Keratinocyte (primary cell): ENCODE measurements around the gene KANK2. TPM values are rescaled to one million over a fixed set of nuclear protein-coding genes. Genes with fewer than 3 reads are reported as not detected.
A peak's percentile ranks its signal among the peaks of the same experiment; 100 is the strongest.

Experiments used
- DNase-seq: peaks from one replicate; pipeline ENCODE4 v3.0.0-alpha.2; 2011; ENCODE audit warnings: low read depth, missing footprints, low spot score
- FAIRE-seq: peaks from 2 replicates; lab custom pipeline; 2011; peaks lifted over from hg19 to GRCh38; lab: Jason Lieb, UNC
- H2AFZ ChIP-seq: 2 replicates; pipeline ENCODE4 v1.6.0; 2012; ENCODE audit warnings: low read length, control low read depth, inconsistent platforms; ENCODE audit not compliant: control insufficient read depth
- H3K27ac ChIP-seq: 2 replicates; pipeline ENCODE4 v1.5.1; 2011; ENCODE audit warnings: low read length; ENCODE audit not compliant: control insufficient read depth, insufficient read depth
- H3K27me3 ChIP-seq: 3 replicates; pipeline ENCODE4 v1.6.0; 2011; ENCODE audit warnings: low read length; ENCODE audit not compliant: control insufficient read depth, insufficient read depth; ENCODE audit errors: extremely low read depth
- H3K36me3 ChIP-seq, 2 experiments: 2 replicates in 1 of 2; 3 replicates in 1 of 2; pipeline ENCODE4 v1.5.1; 2011; ENCODE audit warnings: low read length in 2 of 2, mild to moderate bottlenecking in 1 of 2; ENCODE audit not compliant: control insufficient read depth in 2 of 2, insufficient read depth in 2 of 2; ENCODE audit errors: extremely low read depth in 1 of 2
- H3K4me1 ChIP-seq: 3 replicates; pipeline ENCODE4 v1.5.1; 2011; ENCODE audit warnings: low read length; ENCODE audit not compliant: control insufficient read depth, insufficient read depth; ENCODE audit errors: extremely low read depth
- H3K4me2 ChIP-seq: 3 replicates; pipeline ENCODE4 v1.6.0; 2011; ENCODE audit warnings: low read depth, low read length; ENCODE audit not compliant: control insufficient read depth, insufficient read depth; ENCODE audit errors: extremely low read depth
- H3K4me3 ChIP-seq, 3 experiments: fragments of 200-600 bp in 1 of 3; sonication (generic) in 1 of 3; 2 replicates in 2 of 3; 3 replicates in 1 of 3; pipeline ENCODE4 v1.5.1; 2011 to 2016; ENCODE audit warnings: low read length in 3 of 3, mild to moderate bottlenecking in 3 of 3, control low read depth in 2 of 3, inconsistent platforms in 1 of 3, low read depth in 1 of 3, mixed read lengths in 1 of 3, mixed run types in 1 of 3, moderate library complexity in 1 of 3; ENCODE audit not compliant: control insufficient read depth in 2 of 3, insufficient read depth in 2 of 3; ENCODE audit errors: extremely low read depth in 1 of 3
- H3K79me2 ChIP-seq: 2 replicates; pipeline ENCODE4 v1.6.0; 2012; ENCODE audit warnings: low read length; ENCODE audit not compliant: control insufficient read depth, insufficient read depth
- H3K9ac ChIP-seq: 3 replicates; pipeline ENCODE4 v1.6.0; 2011; ENCODE audit warnings: low read length; ENCODE audit not compliant: control insufficient read depth, insufficient read depth; ENCODE audit errors: extremely low read depth
- H3K9me1 ChIP-seq: 3 replicates; pipeline ENCODE4 v1.6.0; 2011; ENCODE audit warnings: low read length; ENCODE audit not compliant: control insufficient read depth, insufficient read depth; ENCODE audit errors: extremely low read depth
- H3K9me3 ChIP-seq: 2 replicates; pipeline ENCODE4 v1.5.1; 2012; ENCODE audit warnings: low read depth, low read length; ENCODE audit not compliant: control insufficient read depth
- H4K20me1 ChIP-seq: 3 replicates; pipeline ENCODE4 v1.6.0; 2011; ENCODE audit warnings: low read length; ENCODE audit not compliant: control insufficient read depth, insufficient read depth; ENCODE audit errors: extremely low read depth
- CTCF ChIP-seq, 3 experiments: IDR thresholded peaks in 1 of 3; conservative IDR thresholded peaks in 1 of 3; optimal IDR thresholded peaks in 1 of 3; 2 replicates in 2 of 3; 3 replicates in 1 of 3; pipeline versions ENCODE3 to v1.5.1; 2011; ENCODE audit warnings: low read length in 3 of 3, mild to moderate bottlenecking in 3 of 3, moderate library complexity in 2 of 3, control low read depth in 1 of 3, inconsistent platforms in 1 of 3; ENCODE audit not compliant: insufficient read depth in 2 of 3; ENCODE audit errors: extremely low read depth in 1 of 3
- EZH2 ChIP-seq: IDR thresholded peaks from one replicate; pipeline ENCODE4 v1.6.1; 2012; ENCODE audit warnings: inconsistent platforms, mild to moderate bottlenecking, low read length, moderate library complexity
- dilution Hi-C: fragments of 300-500 bp; cut with MboI; formaldehyde crosslinking; loops from one replicate; pipeline ENCODE4 v1.7.0; 2020; ENCODE audit warnings: low sequenced_read_pairs; ENCODE audit not compliant: extremely low pct_ligation_motif_present
- polyA plus RNA-seq, 5 experiments: library from polyadenylated mRNA; depleted of rRNA in 3 of 5; stranded (reverse) in 3 of 5; stranded (forward) in 1 of 5; unstranded in 1 of 5; fragments of >200 nt; gene quantifications; 1 replicate in 1 of 5; 2 replicates in 3 of 5; 3 replicates in 1 of 5; pipeline versions ENCODE4 v1.2.1 to v1.2.3, GENCODE V29; 2011 to 2012; ENCODE audit warnings: missing spikeins in 2 of 5, low read depth in 1 of 5, low replicate concordance in 1 of 5

Gene KANK2
- polyA plus RNA-seq, 1 donor (not counting 4 experiments of a cell fraction or from before 2014, with no cell fraction given) = 2.8 TPM

DNA sequence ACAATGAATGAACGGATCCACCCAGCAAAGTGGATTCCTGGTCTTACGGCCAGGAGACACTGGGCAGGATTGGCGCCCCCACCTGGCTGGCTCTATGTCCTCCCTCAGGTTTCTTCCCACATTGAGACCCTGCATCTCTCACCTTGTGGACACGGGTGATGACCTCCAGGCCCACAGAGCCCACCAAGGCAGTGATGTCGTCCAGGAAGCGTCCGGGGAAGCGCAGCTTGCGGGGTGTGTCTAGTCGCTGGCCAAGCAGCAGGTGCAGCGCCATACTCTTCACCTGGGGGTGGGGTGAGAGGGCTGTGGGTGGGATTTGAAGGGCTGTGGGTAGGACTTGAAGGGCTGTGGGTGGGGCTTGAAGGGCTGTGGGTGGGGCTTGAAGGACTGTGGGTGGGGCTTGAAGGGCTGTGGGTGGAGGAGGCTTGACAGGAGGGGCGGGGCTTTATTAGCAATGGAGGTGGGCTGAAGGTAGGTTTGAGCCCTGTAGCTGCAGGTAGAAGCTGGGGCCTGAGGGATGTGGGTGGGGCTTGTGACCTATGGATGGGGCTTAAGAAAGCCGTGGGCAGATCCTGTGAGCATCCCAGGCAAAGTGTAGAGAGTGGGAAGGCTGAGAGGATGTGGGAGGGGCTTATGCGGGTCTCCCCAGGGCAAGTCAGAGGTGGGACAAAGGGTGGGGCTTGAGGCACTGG lies 30.0 kb upstream of the KANK2 start:
- Histone ChIP-seq H3K9ac (no peak overlapping the region), H3K4me1 (no peaks in the 10 kb centered on the region), H4K20me1 (no peaks in the 10 kb centered on the region), H3K9me1 (no peaks in the 10 kb centered on the region), H3K27ac (no peak overlapping the region), H3K36me3 (peaks cover 0 to 20% of the 10 kb centered on the region in 2 experiments), H2AFZ (no peak overlapping the region), H3K4me3 (no peak overlapping the region), H3K4me2 (no peak overlapping the region), H3K9me3 (no peaks in the 10 kb centered on the region), H3K79me2 (no peaks in the 10 kb centered on the region), H3K27me3 (no peaks in the 10 kb centered on the region)
- dilution Hi-C loops = no loop called here
- no peak for DNase-seq
- no peak for FAIRE-seq
- TF ChIP-seq CTCF (optimal IDR thresholded peaks at IDR 0.05 in 1 of 3, IDR thresholded peaks at IDR 0.05 in 1 of 3, conservative IDR thresholded peaks at IDR 0.05 in 1 of 3; ENCODE audit: extremely low read depth in 1 of 3, insufficient read depth in 2 of 3, low read length in 3 of 3) (peak; percentile 7 to 53 (median 17)), EZH2 (no peak)

GRCh38 chr19:11226716-11227166 lies 29.4 kb upstream of the KANK2 start:
- H3K4me3 ChIP-seq = no peak overlapping the region
- no peak overlapping the region for H3K9ac ChIP-seq
- no peaks in the 10 kb centered on the region for H3K9me1 ChIP-seq
- no peaks in the 10 kb centered on the region for H3K79me2 ChIP-seq
- no peaks in the 10 kb centered on the region for H3K4me1 ChIP-seq
- no peaks in the 10 kb centered on the region for H3K27me3 ChIP-seq
- no peak for DNase-seq
- no peak for FAIRE-seq
- H3K9me3 ChIP-seq = peaks cover 3% of the 10 kb centered on the region
- no peak overlapping the region for H2AFZ ChIP-seq
- H3K4me2 ChIP-seq = no peak overlapping the region
- H3K27ac ChIP-seq = no peak overlapping the region
- no peaks in the 10 kb centered on the region for H4K20me1 ChIP-seq
- TF ChIP-seq EZH2 (no peak), CTCF (optimal IDR thresholded peaks at IDR 0.05 in 1 of 3, IDR thresholded peaks at IDR 0.05 in 1 of 3, conservative IDR thresholded peaks at IDR 0.05 in 1 of 3; ENCODE audit: extremely low read depth in 1 of 3, insufficient read depth in 2 of 3, low read length in 3 of 3) (no peak)
- H3K36me3 ChIP-seq = peaks cover 6 to 23% of the 10 kb centered on the region in 2 experiments
- dilution Hi-C loops = no loop called here
